Ishikawa (cell line): ENCODE data around the gene VMAC.

ENCODE experiments used
- CEBPB ChIP-seq: IDR thresholded peaks from 2 replicates; pipeline ENCODE4 v1.6.1; 2012
- CREB1 ChIP-seq: IDR thresholded peaks from 2 replicates; pipeline ENCODE4 v1.6.1; 2012; ENCODE audit warnings: low read depth
- EGR1 ChIP-seq: IDR thresholded peaks from 2 replicates; pipeline ENCODE4 v1.6.1; 2012
- EP300 ChIP-seq: IDR thresholded peaks from 2 replicates; pipeline ENCODE4 v1.6.1; 2012; ENCODE audit warnings: borderline replicate concordance
- FOXM1 ChIP-seq: IDR thresholded peaks from 2 replicates; pipeline ENCODE4 v1.6.1; 2012; ENCODE audit warnings: low read depth, borderline replicate concordance
- NFIC ChIP-seq: IDR thresholded peaks from 2 replicates; pipeline ENCODE4 v1.6.1; 2012
- RAD21 ChIP-seq: IDR thresholded peaks from 2 replicates; pipeline ENCODE4 v1.6.1; 2012; ENCODE audit warnings: low read depth
- TAF1 ChIP-seq: IDR thresholded peaks from 2 replicates; pipeline ENCODE4 v1.6.1; 2012; ENCODE audit warnings: low read depth, mild to moderate bottlenecking
- TCF12 ChIP-seq: IDR thresholded peaks from 2 replicates; pipeline ENCODE4 v1.6.1; 2012; ENCODE audit warnings: low read depth
- TEAD4 ChIP-seq: IDR thresholded peaks from 2 replicates; pipeline ENCODE4 v1.6.1; 2012
- YY1 ChIP-seq: IDR thresholded peaks from 2 replicates; pipeline ENCODE4 v1.6.1; 2012; ENCODE audit warnings: low read depth
- ZBTB7A ChIP-seq: IDR thresholded peaks from 2 replicates; pipeline ENCODE4 v1.6.1; 2012; ENCODE audit warnings: low read depth
- TF ChIP-seq, protein P1 (sequence below): IDR thresholded peaks from 2 replicates; pipeline ENCODE4 v1.6.1; 2012
- TF ChIP-seq, protein P2 (sequence below): IDR thresholded peaks from 2 replicates; pipeline ENCODE4 v1.6.1; 2012
- TF ChIP-seq, protein P3 (sequence below): IDR thresholded peaks from 2 replicates; pipeline ENCODE4 v1.6.1; 2012; ENCODE audit warnings: low read depth, mild to moderate bottlenecking

The VMAC gene

DNA sequence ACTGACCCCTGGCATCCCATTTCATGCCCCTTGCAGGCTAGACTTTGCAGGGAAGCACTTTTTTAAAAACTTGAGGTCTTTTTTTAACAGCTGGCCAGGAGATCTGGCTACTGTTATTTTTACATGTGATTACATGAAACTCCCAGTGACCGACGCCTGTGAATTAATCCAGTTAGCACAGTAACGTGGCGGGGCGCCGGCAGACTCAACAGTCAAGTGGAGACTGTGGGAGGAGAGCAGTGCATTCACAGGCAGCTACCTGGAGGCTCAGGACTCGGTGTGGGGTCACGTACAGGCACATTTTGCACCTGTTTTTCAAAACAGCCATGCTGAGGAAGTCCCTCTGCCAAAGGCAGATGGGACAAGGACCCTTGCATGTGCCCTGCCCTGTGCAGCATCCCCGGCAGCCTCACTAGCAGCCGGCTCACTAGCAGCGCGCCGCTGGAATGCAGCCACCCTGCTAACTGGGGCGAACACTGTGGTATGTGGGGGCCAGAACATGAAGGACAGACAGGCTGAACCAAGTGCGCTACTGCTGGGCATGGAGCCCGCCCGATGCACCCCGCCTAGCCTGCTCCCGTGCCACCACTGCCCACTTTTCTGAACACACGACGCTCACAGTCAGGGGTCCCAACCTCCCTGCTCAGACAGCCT lies 28.1 kb downstream of the VMAC start:
- no peak for TF ChIP-seq TEAD4
- no peak for TF ChIP-seq NFIC
- no peak for TF ChIP-seq ZBTB7A
- TF ChIP-seq, protein P1, sequence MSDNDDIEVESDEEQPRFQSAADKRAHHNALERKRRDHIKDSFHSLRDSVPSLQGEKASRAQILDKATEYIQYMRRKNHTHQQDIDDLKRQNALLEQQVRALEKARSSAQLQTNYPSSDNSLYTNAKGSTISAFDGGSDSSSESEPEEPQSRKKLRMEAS: no peak
- TF ChIP-seq RAD21: no peak
- TF ChIP-seq FOXM1: no peak
- no peak for TF ChIP-seq EGR1
- TF ChIP-seq TCF12: no peak
- TF ChIP-seq YY1: no peak
- no peak for TF ChIP-seq TAF1
- no peak for TF ChIP-seq CEBPB

DNA sequence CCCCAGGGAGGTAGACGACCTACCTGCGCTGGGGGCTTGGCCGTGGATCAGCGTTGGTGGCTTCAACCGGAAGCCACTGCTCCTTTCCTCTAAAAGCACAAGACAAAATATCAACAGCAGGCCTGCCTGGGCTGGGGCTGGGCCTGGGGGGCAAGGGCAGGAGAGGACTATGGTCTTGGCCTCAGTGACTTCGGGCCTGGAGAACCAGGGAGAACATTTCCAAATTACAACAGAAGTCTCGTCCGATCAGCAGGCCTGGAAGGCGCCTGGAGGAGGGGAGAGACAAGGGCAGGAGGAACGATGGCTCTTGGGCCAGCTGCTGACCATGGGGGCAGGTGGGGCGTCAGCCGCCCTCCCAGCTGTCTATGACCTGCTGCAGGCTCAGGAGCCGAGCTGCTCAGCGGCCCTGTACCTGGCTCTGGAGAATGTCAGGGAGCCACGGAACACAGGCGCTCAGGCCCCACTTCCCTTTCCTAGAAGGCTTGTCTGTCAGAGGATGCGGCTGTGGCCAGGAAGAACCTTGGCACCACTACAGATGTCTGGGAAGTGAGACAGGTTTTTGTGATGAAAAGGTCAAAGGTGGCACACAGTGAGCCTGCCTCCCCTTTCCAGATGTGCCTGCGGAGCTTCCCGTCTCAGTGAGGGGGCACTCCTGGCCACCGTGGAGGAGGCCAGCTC lies 28.9 kb downstream of the VMAC start:
- TF ChIP-seq CEBPB (no peak), TCF12 (no peak), YY1 (no peak)

DNA sequence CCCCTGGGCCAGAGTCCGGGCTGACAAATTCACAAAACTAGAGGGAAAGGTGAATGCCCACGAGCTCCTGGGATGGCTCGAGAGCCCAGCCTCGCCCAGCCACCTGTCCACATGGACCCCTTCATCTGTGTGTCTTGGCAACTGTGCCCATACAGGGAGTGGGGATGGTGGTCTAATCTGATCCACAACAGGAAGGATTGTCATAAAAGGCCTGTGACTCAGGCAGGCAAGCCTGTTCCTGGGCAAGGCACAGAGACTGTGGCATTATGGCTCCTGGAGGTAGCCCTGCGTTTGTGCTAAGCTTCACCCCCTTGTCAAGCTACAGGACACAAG lies 29.4 kb downstream of the VMAC start:
- TF ChIP-seq, protein P2, sequence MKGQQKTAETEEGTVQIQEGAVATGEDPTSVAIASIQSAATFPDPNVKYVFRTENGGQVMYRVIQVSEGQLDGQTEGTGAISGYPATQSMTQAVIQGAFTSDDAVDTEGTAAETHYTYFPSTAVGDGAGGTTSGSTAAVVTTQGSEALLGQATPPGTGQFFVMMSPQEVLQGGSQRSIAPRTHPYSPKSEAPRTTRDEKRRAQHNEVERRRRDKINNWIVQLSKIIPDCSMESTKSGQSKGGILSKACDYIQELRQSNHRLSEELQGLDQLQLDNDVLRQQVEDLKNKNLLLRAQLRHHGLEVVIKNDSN: no peak

DNA sequence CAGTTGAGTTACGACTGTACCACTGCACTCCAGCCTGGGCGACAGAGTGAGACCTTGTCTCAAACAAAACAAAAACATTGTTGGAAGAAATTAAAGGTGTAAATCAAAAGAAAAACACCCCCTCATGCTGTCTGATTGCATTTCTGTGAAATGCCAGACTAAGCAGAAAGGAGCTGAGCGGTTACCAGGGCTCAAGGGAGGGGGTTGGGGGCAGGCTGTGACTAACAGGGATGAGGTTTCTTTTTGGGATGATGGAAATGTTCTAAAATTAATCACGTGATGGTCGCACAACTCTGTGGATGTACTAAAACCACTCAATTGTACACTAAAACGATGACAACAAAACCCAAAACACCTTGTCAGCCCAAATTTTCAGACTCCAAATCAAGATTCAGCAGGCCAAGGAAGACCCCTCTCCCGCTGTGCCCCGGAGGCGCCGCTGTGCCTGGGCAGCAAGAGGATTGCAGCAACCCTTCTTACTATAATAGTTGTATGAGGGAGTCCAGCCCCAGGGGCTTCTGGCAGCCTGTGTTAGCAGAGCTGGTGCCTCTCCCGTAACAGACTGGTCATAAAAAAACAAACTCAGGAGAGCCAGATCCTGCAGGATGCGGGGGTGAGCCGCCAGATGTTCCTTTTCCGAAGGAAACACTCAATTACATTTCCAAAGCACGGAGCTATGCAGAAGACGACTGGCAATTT lies 30.3 kb downstream of the VMAC start:
- no peak for TF ChIP-seq EP300
- no peak for TF ChIP-seq RAD21
- TF ChIP-seq, protein P2: no peak
- no peak for TF ChIP-seq CEBPB
- TF ChIP-seq TEAD4: no peak
- no peak for TF ChIP-seq YY1
- TF ChIP-seq, protein P1: no peak
- no peak for TF ChIP-seq TCF12
- TF ChIP-seq EGR1: no peak
- TF ChIP-seq, protein P3, sequence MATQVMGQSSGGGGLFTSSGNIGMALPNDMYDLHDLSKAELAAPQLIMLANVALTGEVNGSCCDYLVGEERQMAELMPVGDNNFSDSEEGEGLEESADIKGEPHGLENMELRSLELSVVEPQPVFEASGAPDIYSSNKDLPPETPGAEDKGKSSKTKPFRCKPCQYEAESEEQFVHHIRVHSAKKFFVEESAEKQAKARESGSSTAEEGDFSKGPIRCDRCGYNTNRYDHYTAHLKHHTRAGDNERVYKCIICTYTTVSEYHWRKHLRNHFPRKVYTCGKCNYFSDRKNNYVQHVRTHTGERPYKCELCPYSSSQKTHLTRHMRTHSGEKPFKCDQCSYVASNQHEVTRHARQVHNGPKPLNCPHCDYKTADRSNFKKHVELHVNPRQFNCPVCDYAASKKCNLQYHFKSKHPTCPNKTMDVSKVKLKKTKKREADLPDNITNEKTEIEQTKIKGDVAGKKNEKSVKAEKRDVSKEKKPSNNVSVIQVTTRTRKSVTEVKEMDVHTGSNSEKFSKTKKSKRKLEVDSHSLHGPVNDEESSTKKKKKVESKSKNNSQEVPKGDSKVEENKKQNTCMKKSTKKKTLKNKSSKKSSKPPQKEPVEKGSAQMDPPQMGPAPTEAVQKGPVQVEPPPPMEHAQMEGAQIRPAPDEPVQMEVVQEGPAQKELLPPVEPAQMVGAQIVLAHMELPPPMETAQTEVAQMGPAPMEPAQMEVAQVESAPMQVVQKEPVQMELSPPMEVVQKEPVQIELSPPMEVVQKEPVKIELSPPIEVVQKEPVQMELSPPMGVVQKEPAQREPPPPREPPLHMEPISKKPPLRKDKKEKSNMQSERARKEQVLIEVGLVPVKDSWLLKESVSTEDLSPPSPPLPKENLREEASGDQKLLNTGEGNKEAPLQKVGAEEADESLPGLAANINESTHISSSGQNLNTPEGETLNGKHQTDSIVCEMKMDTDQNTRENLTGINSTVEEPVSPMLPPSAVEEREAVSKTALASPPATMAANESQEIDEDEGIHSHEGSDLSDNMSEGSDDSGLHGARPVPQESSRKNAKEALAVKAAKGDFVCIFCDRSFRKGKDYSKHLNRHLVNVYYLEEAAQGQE: no peak
- TF ChIP-seq FOXM1: no peak
- TF ChIP-seq TAF1: no peak

DNA sequence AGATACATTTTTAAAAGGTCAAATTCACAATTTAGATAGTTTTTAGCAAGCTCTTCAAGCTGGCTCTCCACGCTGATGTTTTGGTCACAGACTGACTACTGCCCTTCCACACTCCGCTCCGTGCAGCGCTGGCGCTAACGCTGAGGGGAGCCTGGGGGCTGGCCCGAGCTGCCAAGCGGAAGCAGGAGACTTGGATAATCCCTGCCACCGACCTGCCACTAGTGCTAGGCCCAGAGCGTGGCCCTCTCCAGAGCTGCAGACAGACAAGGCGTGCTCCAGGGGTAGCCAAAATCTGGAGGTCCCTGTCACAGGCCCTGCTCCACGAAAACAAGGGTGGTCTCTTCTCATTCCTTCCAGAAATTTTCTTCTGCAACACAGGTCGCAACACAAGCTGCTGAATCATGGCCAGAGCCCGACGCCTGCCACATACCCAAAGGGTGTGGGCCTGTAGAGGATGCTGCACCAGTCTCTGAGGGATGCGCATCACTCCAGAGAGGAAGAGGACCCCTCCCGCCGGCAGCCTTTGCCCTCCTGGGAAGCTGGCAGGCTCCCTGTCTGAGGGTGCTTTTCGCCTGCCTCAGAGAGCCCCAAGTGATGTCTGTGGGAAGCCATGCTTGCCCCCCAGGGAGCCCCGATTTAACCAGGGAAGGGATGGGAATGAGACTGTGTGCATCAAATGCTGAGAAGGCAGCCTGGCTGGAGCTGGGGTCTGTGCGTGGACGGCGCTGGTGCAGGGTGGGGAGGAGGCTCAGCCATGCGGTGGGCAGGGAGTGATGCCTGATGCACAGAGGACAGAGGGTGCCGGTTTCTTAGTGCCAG lies 31.0 kb downstream of the VMAC start:
- no peak for TF ChIP-seq YY1

DNA sequence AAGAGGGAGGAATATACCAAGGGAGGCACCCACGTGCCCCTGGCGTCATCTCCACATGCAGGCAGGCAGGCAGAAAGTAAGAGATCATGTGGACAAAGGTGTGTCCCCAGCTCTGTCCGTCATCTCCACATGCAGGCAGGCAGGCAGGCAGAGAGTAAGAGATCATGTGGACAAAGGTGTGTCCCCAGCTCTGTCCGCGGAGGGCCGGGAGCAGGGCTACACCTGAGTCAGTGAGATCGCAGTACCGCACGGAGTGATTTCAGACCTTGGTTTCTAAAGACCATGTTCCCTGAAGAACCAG lies 31.6 kb downstream of the VMAC start:
- no peak for TF ChIP-seq CEBPB
- TF ChIP-seq TAF1: no peak
- TF ChIP-seq TEAD4: no peak
- TF ChIP-seq ZBTB7A: no peak
- TF ChIP-seq CREB1: no peak
- TF ChIP-seq YY1: no peak
- no peak for TF ChIP-seq NFIC
- no peak for TF ChIP-seq TCF12
- no peak for TF ChIP-seq EGR1
- TF ChIP-seq, protein P1: no peak
- no peak for TF ChIP-seq FOXM1
- no peak for TF ChIP-seq RAD21

DNA sequence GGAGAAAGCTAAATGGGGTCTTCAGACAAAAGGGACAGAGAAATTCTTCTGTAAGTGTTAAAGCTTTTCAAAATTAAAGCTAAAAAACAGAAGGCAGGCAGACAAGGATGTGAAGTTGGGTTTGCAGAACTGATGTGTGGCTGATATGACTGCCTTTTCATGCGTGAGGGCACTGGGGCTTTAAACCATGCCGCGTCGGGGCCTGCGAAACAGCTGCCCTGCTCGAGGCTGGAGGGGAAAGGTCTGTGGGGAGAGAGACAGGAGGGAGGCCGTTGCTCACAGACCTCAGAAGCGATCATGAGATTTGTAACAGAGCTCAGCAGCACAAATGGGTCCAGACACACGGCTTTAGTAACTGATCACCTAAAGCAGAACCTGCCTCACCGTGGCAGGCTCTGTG lies 32.9 kb downstream of the VMAC start:
- TF ChIP-seq, protein P3: no peak
- TF ChIP-seq TAF1 (no peak), NFIC (no peak), EGR1 (no peak), TCF12 (no peak), EP300 (no peak), CEBPB (no peak)
- TF ChIP-seq, protein P2: no peak
